GM12891 (cell line): ENCODE results near the gene FMN1.

Experiments used
- POLR2A ChIP-seq: IDR thresholded peaks from 2 replicates; pipeline ENCODE4 v1.6.1; 2011; ENCODE audit warnings: low read depth, low read length, control low read depth
- TAF1 ChIP-seq: IDR thresholded peaks from 2 replicates; pipeline ENCODE4 v1.6.1; 2011; ENCODE audit warnings: low read depth, low read length, control low read depth

DNA sequence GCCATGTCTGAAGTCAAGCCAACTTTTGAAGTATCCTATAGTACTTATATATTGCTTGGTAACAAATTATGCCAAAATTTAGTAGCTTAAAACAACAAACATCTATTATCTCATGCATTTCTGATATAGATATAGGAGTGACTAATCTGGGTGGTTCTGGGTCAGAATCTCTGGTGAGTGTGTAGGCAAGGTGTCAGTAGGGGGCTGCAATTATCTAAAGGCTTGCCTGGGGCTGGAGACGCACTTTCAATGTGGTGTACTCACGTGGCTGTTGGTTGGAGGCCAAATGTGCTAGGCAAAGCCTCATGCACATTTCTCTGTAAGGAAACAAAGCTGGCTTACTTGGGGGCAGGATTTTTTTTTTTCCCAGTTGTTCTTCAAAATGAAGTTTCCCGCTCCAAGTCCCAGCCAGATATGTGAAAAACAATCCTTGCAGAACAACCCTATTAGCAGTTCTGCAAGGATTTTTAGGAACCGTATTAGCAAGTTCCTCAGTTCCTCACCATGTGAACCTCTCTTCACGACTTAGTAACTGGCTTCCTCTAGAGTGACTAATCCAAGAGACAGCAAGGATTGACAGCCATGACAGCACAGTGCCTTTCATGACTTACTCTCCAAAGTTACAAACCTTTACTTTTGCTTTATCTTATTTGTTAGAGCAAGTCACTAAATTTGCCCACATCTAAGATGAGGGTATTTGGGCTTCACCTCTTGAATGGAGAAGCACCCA lies 450.9 kb downstream of the FMN1 start:
- no peak for TF ChIP-seq POLR2A
- no peak for TF ChIP-seq TAF1
